Measurements from ENCODE around the gene ASIC4.

- TF ChIP-seq CTCF (IDR thresholded peaks at IDR 0.05) (no peak), POLR2A (IDR thresholded peaks at IDR 0.05) (no peak)
Measured at GRCh38 chr2:219562049-219563020, 48.1 kb downstream of the ASIC4 start.

Data from adrenal gland (tissue), 5 donors.